ENCODE data around the gene TRIO.

- no peak for TF ChIP-seq EZH2 (IDR thresholded peaks at IDR 0.05)
- TF ChIP-seq POLR2AphosphoS5 (IDR thresholded peaks at IDR 0.05; ENCODE audit: borderline replicate concordance, low read depth, low read length): no peak
- TF ChIP-seq FOXP2 (optimal IDR thresholded peaks at IDR 0.05; ENCODE audit: control extremely low read depth, extremely low read length, insufficient read depth): no peak
Observed at GRCh38 chr5:14528115-14528514, 385.0 kb downstream of the TRIO start.
